Stimulated activated CD4-positive, alpha-beta T cell treated with anti-CD3 and anti-CD28 coated beads, Interleukin-2, amount 100 ng/mL, for 24 hours (primary cell): ENCODE results near the gene TUT7.

ENCODE experiments used
- DNase-seq, 2 donors: peaks; one replicate each; pipeline ENCODE4 v3.0.0-alpha.2; 2020

TUT7 gene

DNA sequence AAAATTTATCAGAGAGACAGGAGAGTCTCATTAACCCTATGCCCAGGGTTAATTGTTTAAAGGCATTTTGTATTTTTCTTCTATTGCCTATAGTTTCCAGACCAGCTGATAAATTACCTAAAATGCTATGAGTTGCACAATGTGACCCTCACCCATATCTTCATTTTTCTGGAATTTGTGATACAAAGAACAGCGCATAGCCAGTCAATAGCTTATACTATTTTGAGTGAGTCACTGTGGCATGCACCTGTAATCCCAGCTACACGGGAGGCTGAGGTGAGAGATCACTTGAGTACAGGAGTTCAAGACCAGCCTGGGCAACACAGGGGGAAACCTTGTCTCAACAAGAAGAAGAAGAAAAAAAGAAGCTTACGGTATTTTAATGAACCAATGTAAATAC, 97.6 kb downstream of the TUT7 start:
- no peak for DNase-seq

DNA sequence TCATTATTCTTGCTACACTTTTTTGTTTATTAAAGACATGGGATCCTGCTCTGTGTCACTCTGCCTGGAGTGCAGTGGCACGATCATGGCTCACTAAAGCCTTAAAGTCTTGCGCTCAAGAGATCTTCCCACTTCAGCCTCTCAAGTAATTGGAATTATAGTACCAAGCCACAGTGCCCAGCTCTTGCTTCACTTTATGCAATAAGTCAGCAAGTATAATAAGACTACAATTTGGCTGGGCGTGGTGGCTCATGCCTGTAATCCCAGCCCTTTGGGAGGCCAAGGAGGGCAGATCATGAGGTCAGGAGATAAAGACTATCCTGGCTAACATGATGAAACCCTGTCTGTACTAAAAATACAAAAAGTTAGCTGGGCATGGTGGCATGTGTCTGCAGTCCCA, 100.6 kb downstream of the TUT7 start:
- no peak for DNase-seq

- no peak for DNase-seq
These were observed 101.3 kb downstream of the TUT7 start for GRCh38 chr9:86252870-86253269.

DNA sequence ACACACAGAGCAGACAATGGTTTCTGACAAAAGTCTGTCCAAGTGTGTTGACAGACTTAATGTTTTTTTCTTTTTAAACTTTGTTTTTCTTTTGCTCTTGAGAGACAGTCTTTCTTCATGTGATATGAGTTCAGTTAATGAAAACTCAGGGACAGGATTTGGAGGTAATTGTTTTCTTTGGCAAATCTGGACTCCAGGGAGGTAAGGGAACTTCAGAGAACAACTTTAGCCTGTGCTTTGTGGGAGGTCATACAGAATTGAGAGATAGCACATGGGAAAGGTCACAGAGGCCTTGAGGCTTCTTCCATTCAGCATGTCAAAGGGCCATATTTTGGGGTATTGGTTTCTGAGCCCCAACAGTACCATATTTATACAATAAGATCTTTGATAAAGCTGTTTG, 104.1 kb downstream of the TUT7 start:
- DNase-seq = no peak

- no peak for DNase-seq
These were observed 105.5 kb downstream of the TUT7 start for GRCh38 chr9:86248746-86249145.

DNA sequence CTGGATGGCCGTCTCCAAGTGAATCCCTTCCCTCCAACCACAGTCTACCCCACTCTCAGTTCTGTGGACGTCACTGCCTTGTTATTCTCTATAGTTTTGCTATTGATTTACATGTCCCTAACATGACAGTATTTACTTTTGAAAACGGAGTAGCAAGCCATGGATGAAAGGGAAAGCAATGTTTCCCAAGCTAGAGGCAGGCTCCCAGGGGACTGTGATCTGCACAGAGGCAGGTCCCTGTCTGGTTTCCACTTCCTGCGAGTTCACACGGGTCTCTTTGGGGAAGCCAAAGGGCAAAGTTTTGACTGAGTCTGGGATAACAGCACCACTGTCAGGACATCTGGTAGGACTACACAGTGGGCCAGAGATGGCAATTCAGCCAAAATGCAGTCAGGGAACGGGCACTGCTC, 107.5 kb downstream of the TUT7 start:
- no peak for DNase-seq

GRCh38 chr9:86242071-86242470, 112.1 kb downstream of the TUT7 start:
- no peak for DNase-seq

GRCh38 chr9:86241216-86241615, 113.0 kb downstream of the TUT7 start:
- DNase-seq = peak in 1 of 2 donors; percentile 11

GRCh38 chr9:86238861-86239770, 115.1 kb downstream of the TUT7 start:
- no peak for DNase-seq
